MCF 10A (cell line): Measurements from ENCODE around the gene AFTPH. TPM values are rescaled to one million over a fixed set of nuclear protein-coding genes. Genes with fewer than 3 reads are reported as not detected.

Experiments used
- BruUV-seq: library from RNA; stranded (reverse); fragments of 400-500 nt; replicated peaks from 2 replicates; lab custom pipeline; 2021; lab: Mats Ljungman, UMichigan
- CTCF ChIA-PET: fragments of 300-600 bp; sonication (Branson Sonifier 250); formaldehyde crosslinking; extraction: SDS; loops from one replicate; lab custom pipeline; 2021; ENCODE audit warnings: antibody characterized with exemption, inconsistent platforms; lab: Yijun Ruan, JAX
- POLR2A ChIA-PET: fragments of 300-600, 350-650 bp; sonication (Branson Sonifier 250); formaldehyde crosslinking; extraction: SDS; loops from one replicate; lab custom pipeline; 2020; ENCODE audit warnings: antibody characterized with exemption, inconsistent platforms; lab: Yijun Ruan, JAX
- DNase-seq: peaks from one replicate; pipeline ENCODE4 v3.0.0-alpha.2; 2018; ENCODE audit not compliant: unreplicated experiment
- H3K27ac Mint-ChIP-seq: one replicate; pipeline ENCODE4 v1.8.0; 2022; ENCODE audit warnings: mild to moderate bottlenecking, low read depth, mixed read lengths; ENCODE audit not compliant: unreplicated experiment
- H3K27me3 Mint-ChIP-seq: one replicate; pipeline ENCODE4 v1.8.0; 2022; ENCODE audit warnings: mixed read lengths; ENCODE audit not compliant: insufficient read depth, unreplicated experiment
- H3K36me3 Mint-ChIP-seq: one replicate; pipeline ENCODE4 v1.8.0; 2022; ENCODE audit warnings: mild to moderate bottlenecking, moderate library complexity, mixed read lengths; ENCODE audit not compliant: insufficient read depth, unreplicated experiment
- H3K4me1 Mint-ChIP-seq: one replicate; pipeline ENCODE4 v1.8.0; 2022; ENCODE audit warnings: mixed read lengths; ENCODE audit not compliant: insufficient read depth, unreplicated experiment
- H3K4me3 Mint-ChIP-seq: one replicate; pipeline ENCODE4 v1.8.0; 2022; ENCODE audit warnings: mild to moderate bottlenecking, moderate library complexity, mixed read lengths; ENCODE audit not compliant: unreplicated experiment
- H3K9me3 Mint-ChIP-seq: one replicate; pipeline ENCODE4 v1.8.0; 2022; ENCODE audit warnings: mixed read lengths; ENCODE audit not compliant: unreplicated experiment
- CTCF ChIP-seq: fragments of 200-600 bp; IDR thresholded peaks from one replicate; pipeline ENCODE4 v1.8.0; 2022; ENCODE audit warnings: antibody characterized with exemption, mild to moderate bottlenecking; ENCODE audit not compliant: unreplicated experiment
- intact Hi-C: fragments of 100-400 bp; cut with micrococcal nuclease; formaldehyde crosslinking; loops from 2 replicates; pipeline ENCODE4 v1.14.1; 2022
- total RNA-seq: library from RNA; stranded (reverse); gene quantifications from 2 replicates; pipeline ENCODE4 v1.2.3, GENCODE V29; 2022

The AFTPH gene
- total RNA-seq, 1 experiment from 2014 or later = 24.7 TPM

- Mint-ChIP-seq H3K4me3 (no peak overlapping the region), H3K27me3 (no peaks in the 10 kb centered on the region), H3K9me3 (peaks cover 10% of the 10 kb centered on the region), H3K27ac (no peak overlapping the region), H3K36me3 (peaks cover 4% of the 10 kb centered on the region), H3K4me1 (peaks cover 27% of the 10 kb centered on the region)
- ChIA-PET CTCF (interaction anchor here (0.9 to 2.5 kb wide), 4 partner anchors 8 to 273 kb away, joined by 4 to 8 read pairs (median 6); no protein-coding TSS in a partner anchor), POLR2A (interaction anchor here (1.3 kb wide), 1 partner anchor 23 kb away, joined by 6 read pairs; no protein-coding TSS in a partner anchor)
- BruUV-seq = no TSS peak
- no peak for TF ChIP-seq CTCF
- no peak for DNase-seq
- intact Hi-C loops = no loop called here
These were observed 75.3 kb downstream of the AFTPH start for GRCh38 chr2:64599469-64599868.

- Mint-ChIP-seq H3K4me1 (peaks cover 13% of the 10 kb centered on the region), H3K4me3 (no peak overlapping the region), H3K36me3 (peaks cover 5% of the 10 kb centered on the region), H3K9me3 (peaks cover 11% of the 10 kb centered on the region), H3K27ac (no peak overlapping the region), H3K27me3 (no peaks in the 10 kb centered on the region)
- intact Hi-C loops = no loop called here
- CTCF ChIA-PET = interaction anchor here (0.7 to 2.5 kb wide), 3 partner anchors 10 to 247 kb away, joined by 3 to 8 read pairs (median 5); no protein-coding TSS in a partner anchor
- no peak for DNase-seq
- TF ChIP-seq CTCF = no peak
- no TSS peak for BruUV-seq
- POLR2A ChIA-PET = no interaction called here
These were observed 77.1 kb downstream of the AFTPH start for GRCh38 chr2:64601034-64601754.

DNA sequence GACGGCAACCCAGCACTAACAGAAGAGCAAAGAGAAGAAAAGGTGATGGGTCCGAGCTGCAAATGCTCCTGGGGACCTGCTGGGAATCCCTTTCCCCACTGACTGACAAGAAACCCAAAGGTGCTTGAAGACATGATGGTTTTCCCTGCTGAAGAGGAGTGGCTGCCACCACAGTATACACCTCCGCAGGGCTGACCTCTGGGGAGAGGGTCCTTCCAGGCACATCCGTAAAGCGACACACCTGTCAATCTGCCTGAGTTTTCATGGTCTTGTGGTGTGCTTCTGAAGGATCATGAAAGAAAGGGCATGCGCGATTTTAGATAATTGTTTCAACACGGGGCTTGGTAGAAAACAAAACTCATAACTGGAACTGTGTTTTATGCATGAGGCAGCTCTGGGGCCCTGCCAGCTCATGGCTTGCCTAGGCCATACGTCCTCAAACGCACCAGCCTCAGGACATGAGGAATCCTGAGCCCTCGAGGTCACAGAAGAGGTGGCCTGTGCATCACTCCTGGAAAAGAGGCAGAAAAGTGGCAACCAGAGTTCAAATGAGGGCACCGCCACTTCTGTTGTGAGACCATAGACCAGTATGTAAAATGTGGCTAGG lies 77.8 kb downstream of the AFTPH start:
- H3K4me1 Mint-ChIP-seq = peaks cover 11% of the 10 kb centered on the region
- H3K4me3 Mint-ChIP-seq = no peak overlapping the region
- BruUV-seq = no TSS peak
- H3K36me3 Mint-ChIP-seq = peaks cover 5% of the 10 kb centered on the region
- CTCF ChIA-PET = interaction anchor here (0.7 kb wide), 1 partner anchor 246 kb away, joined by 3 read pairs; no protein-coding TSS in a partner anchor
- TF ChIP-seq CTCF = no peak
- H3K27me3 Mint-ChIP-seq = no peaks in the 10 kb centered on the region
- DNase-seq = no peak
- peaks cover 11% of the 10 kb centered on the region for H3K9me3 Mint-ChIP-seq
- POLR2A ChIA-PET = no interaction called here
- intact Hi-C loops = no loop called here
- H3K27ac Mint-ChIP-seq = no peak overlapping the region

DNA sequence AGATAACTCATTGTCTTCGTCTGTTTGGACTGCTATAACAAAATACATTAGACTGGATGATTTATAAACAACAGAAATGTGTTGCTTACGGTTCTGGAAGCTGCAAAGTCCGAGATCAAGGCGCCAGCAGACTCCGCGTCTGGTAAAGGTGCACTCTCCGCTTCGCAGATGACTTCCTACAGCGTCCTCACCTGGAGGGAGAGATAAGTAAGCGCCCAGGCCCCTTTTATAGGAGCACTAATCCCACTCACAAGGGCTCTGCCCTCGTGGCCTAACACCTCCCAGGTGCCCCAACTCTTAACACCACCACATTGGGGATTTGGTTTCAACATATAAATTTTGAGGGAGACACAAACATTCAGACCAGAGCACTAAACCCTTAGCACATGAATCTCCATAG lies 78.3 kb downstream of the AFTPH start:
- ChIA-PET CTCF (no interaction called here), POLR2A (no interaction called here)
- H3K4me1 Mint-ChIP-seq = peaks cover 9% of the 10 kb centered on the region
- H3K9me3 Mint-ChIP-seq = peaks cover 11% of the 10 kb centered on the region
- H3K4me3 Mint-ChIP-seq = no peak overlapping the region
- peaks cover 5% of the 10 kb centered on the region for H3K36me3 Mint-ChIP-seq
- H3K27ac Mint-ChIP-seq = no peak overlapping the region
- TF ChIP-seq CTCF = no peak
- H3K27me3 Mint-ChIP-seq = no peaks in the 10 kb centered on the region
- no TSS peak for BruUV-seq
- intact Hi-C loops = no loop called here
- no peak for DNase-seq
